ENCODE results near the gene PAOX.

Gene PAOX

GRCh38 chr10:133397938-133398337, 18.9 kb downstream of the PAOX start:
- H3K4me1 ChIP-seq (ENCODE audit: control insufficient read depth, insufficient read depth, low read length): peaks cover 11% of the 10 kb centered on the region
- H3K36me3 ChIP-seq (ENCODE audit: control insufficient read depth in 2 of 2, insufficient read depth in 2 of 2, low read length in 2 of 2): peaks cover 23 to 43% of the 10 kb centered on the region in 2 donors
- no peak overlapping the region for H3K4me3 ChIP-seq (ENCODE audit: low read length in 2 of 2)
- H3K9ac ChIP-seq (ENCODE audit: low read length in 2 of 2): no peak overlapping the region
- H3K27me3 ChIP-seq (ENCODE audit: control insufficient read depth in 1 of 2, insufficient read depth in 2 of 2, low read length in 2 of 2): no peaks in the 10 kb centered on the region
- H3K9me3 ChIP-seq (ENCODE audit: control insufficient read depth in 2 of 2, low read length in 2 of 2): no peaks in the 10 kb centered on the region
- no peak overlapping the region for H3K27ac ChIP-seq (ENCODE audit: low read length)

GRCh38 chr10:133399123-133399601, 20.1 kb downstream of the PAOX start:
- Histone ChIP-seq H3K36me3 (ENCODE audit: control insufficient read depth in 2 of 2, insufficient read depth in 2 of 2, low read length in 2 of 2) (peaks cover 28 to 49% of the 10 kb centered on the region in 2 donors), H3K9ac (ENCODE audit: low read length in 2 of 2) (no peak overlapping the region), H3K27me3 (ENCODE audit: control insufficient read depth in 1 of 2, insufficient read depth in 2 of 2, low read length in 2 of 2) (no peaks in the 10 kb centered on the region), H3K9me3 (ENCODE audit: control insufficient read depth in 2 of 2, low read length in 2 of 2) (no peaks in the 10 kb centered on the region), H3K27ac (ENCODE audit: low read length) (no peak overlapping the region), H3K4me3 (ENCODE audit: low read length in 2 of 2) (no peak overlapping the region), H3K4me1 (ENCODE audit: control insufficient read depth, insufficient read depth, low read length) (peaks cover 11% of the 10 kb centered on the region)

DNA sequence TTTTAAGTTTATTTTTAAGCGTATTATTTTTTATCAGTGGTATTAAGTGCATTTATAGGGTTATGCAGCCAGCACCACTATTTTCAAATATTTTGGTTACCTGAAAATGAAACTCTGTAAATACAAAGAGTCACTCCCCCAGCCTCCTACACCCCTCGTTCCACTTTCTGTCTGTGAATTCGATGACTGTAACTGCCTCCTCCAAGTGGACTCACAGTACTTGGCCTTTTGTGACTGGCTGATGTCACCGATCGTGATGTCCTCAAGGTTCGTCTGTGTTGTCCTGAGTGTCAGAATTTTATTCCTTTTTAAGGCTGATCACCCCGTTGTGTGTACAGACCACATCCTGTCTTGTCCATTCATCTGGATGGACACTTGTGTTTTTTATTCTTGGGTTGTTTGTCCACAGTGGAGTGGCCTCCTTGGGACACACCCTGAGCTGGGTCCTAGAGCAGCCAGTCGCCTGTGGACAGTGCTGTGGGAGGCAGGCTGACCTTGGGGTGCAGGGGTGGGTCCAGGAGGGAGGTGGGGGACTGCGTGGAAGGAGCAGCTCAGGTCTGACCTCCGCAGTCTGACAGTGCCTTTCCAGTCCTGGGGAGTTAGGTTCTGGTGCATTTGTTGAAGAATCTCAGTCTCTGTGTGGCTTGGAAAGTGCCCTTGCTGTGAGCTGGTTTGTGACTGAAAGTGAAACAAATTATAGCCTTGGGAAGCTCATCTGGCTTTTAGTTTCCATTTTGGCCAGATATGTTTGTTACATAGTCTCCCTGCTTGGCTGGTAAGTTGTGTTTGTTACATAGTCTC, 21.8 kb downstream of the PAOX start:
- H3K9ac ChIP-seq (ENCODE audit: low read length in 2 of 2): no peak overlapping the region
- H3K4me3 ChIP-seq (ENCODE audit: low read length in 2 of 2): no peak overlapping the region
- no peaks in the 10 kb centered on the region for H3K27me3 ChIP-seq (ENCODE audit: control insufficient read depth in 1 of 2, insufficient read depth in 2 of 2, low read length in 2 of 2)
- H3K36me3 ChIP-seq (ENCODE audit: control insufficient read depth in 2 of 2, insufficient read depth in 2 of 2, low read length in 2 of 2): peaks cover 29 to 55% of the 10 kb centered on the region in 2 donors
- H3K9me3 ChIP-seq (ENCODE audit: control insufficient read depth in 2 of 2, low read length in 2 of 2): no peaks in the 10 kb centered on the region
- no peak overlapping the region for H3K27ac ChIP-seq (ENCODE audit: low read length)
- no peaks in the 10 kb centered on the region for H3K4me1 ChIP-seq (ENCODE audit: control insufficient read depth, insufficient read depth, low read length)

GRCh38 chr10:133401500-133401899, 22.4 kb downstream of the PAOX start:
- H3K27me3 ChIP-seq (ENCODE audit: control insufficient read depth in 1 of 2, insufficient read depth in 2 of 2, low read length in 2 of 2): no peaks in the 10 kb centered on the region
- H3K9me3 ChIP-seq (ENCODE audit: control insufficient read depth in 2 of 2, low read length in 2 of 2): no peaks in the 10 kb centered on the region
- H3K4me1 ChIP-seq (ENCODE audit: control insufficient read depth, insufficient read depth, low read length): no peaks in the 10 kb centered on the region
- peaks cover 30 to 50% of the 10 kb centered on the region in 2 donors for H3K36me3 ChIP-seq (ENCODE audit: control insufficient read depth in 2 of 2, insufficient read depth in 2 of 2, low read length in 2 of 2)
- H3K27ac ChIP-seq (ENCODE audit: low read length): no peak overlapping the region
- no peak overlapping the region for H3K4me3 ChIP-seq (ENCODE audit: low read length in 2 of 2)
- no peak overlapping the region for H3K9ac ChIP-seq (ENCODE audit: low read length in 2 of 2)

GRCh38 chr10:133401981-133402725, 23.1 kb downstream of the PAOX start:
- Histone ChIP-seq H3K4me3 (ENCODE audit: low read length in 2 of 2) (no peak overlapping the region), H3K9me3 (ENCODE audit: control insufficient read depth in 2 of 2, low read length in 2 of 2) (no peaks in the 10 kb centered on the region), H3K36me3 (ENCODE audit: control insufficient read depth in 2 of 2, insufficient read depth in 2 of 2, low read length in 2 of 2) (peaks cover 30 to 48% of the 10 kb centered on the region in 2 donors), H3K4me1 (ENCODE audit: control insufficient read depth, insufficient read depth, low read length) (no peaks in the 10 kb centered on the region), H3K9ac (ENCODE audit: low read length in 2 of 2) (no peak overlapping the region), H3K27ac (ENCODE audit: low read length) (no peak overlapping the region), H3K27me3 (ENCODE audit: control insufficient read depth in 1 of 2, insufficient read depth in 2 of 2, low read length in 2 of 2) (no peaks in the 10 kb centered on the region)

GRCh38 chr10:133403359-133403758, 24.3 kb downstream of the PAOX start:
- H3K4me3 ChIP-seq (ENCODE audit: low read length in 2 of 2): no peak overlapping the region
- peaks cover 35 to 42% of the 10 kb centered on the region in 2 donors for H3K36me3 ChIP-seq (ENCODE audit: control insufficient read depth in 2 of 2, insufficient read depth in 2 of 2, low read length in 2 of 2)
- no peaks in the 10 kb centered on the region for H3K27me3 ChIP-seq (ENCODE audit: control insufficient read depth in 1 of 2, insufficient read depth in 2 of 2, low read length in 2 of 2)
- H3K9me3 ChIP-seq (ENCODE audit: control insufficient read depth in 2 of 2, low read length in 2 of 2): no peaks in the 10 kb centered on the region
- no peak overlapping the region for H3K27ac ChIP-seq (ENCODE audit: low read length)
- H3K4me1 ChIP-seq (ENCODE audit: control insufficient read depth, insufficient read depth, low read length): no peaks in the 10 kb centered on the region
- H3K9ac ChIP-seq (ENCODE audit: low read length in 2 of 2): no peak overlapping the region

GRCh38 chr10:133403784-133404183, 24.7 kb downstream of the PAOX start:
- H3K9me3 ChIP-seq (ENCODE audit: control insufficient read depth in 2 of 2, low read length in 2 of 2): no peaks in the 10 kb centered on the region
- no peaks in the 10 kb centered on the region for H3K27me3 ChIP-seq (ENCODE audit: control insufficient read depth in 1 of 2, insufficient read depth in 2 of 2, low read length in 2 of 2)
- H3K36me3 ChIP-seq (ENCODE audit: control insufficient read depth in 2 of 2, insufficient read depth in 2 of 2, low read length in 2 of 2): peaks cover 33 to 38% of the 10 kb centered on the region in 2 donors
- no peak overlapping the region for H3K9ac ChIP-seq (ENCODE audit: low read length in 2 of 2)
- no peak overlapping the region for H3K4me3 ChIP-seq (ENCODE audit: low read length in 2 of 2)
- H3K27ac ChIP-seq (ENCODE audit: low read length): no peak overlapping the region
- no peaks in the 10 kb centered on the region for H3K4me1 ChIP-seq (ENCODE audit: control insufficient read depth, insufficient read depth, low read length)

- Histone ChIP-seq H3K4me3 (ENCODE audit: low read length in 2 of 2) (no peak overlapping the region), H3K27ac (ENCODE audit: low read length) (no peak overlapping the region), H3K27me3 (ENCODE audit: control insufficient read depth in 1 of 2, insufficient read depth in 2 of 2, low read length in 2 of 2) (no peaks in the 10 kb centered on the region), H3K36me3 (ENCODE audit: control insufficient read depth in 2 of 2, insufficient read depth in 2 of 2, low read length in 2 of 2) (peaks cover 28 to 35% of the 10 kb centered on the region in 2 donors), H3K9me3 (ENCODE audit: control insufficient read depth in 2 of 2, low read length in 2 of 2) (no peaks in the 10 kb centered on the region), H3K4me1 (ENCODE audit: control insufficient read depth, insufficient read depth, low read length) (no peaks in the 10 kb centered on the region), H3K9ac (ENCODE audit: low read length in 2 of 2) (no peak overlapping the region)
Measured at GRCh38 chr10:133405272-133405671, 26.2 kb downstream of the PAOX start.

DNA sequence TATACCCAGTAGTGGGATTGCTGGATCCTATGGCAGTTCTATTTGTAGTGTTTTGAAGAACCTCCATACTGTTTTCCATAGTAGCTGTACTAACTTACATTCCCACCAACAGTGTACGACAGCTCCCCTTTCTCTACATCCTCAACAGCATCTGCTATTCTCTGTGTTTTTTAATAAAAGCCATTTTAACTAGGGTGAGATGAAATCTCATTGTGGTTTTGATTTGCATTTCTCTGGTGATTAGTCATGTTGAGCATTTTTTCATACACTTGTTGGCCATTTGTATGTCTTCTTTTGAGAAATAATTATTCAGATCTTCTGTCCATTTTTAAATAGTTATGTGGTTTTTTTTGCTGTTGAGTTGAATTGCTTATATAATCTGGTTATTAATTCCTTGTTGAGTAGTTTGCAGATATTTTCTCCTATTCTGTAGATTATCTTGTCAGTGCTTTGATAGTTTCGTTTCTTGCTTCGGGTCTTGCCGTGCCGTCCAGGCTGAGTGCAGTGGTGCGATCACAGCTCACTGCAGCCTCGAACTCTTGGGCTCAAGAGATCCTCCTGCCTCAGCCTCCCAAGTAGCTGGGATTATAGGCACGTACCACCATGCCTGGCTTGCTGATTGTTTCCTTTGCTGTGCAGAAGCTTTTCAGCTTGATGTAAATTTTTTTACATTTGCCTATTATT, 26.9 kb downstream of the PAOX start:
- H3K27me3 ChIP-seq (ENCODE audit: control insufficient read depth in 1 of 2, insufficient read depth in 2 of 2, low read length in 2 of 2): no peaks in the 10 kb centered on the region
- H3K4me3 ChIP-seq (ENCODE audit: low read length in 2 of 2): no peak overlapping the region
- H3K9ac ChIP-seq (ENCODE audit: low read length in 2 of 2): no peak overlapping the region
- peaks cover 29 to 35% of the 10 kb centered on the region in 2 donors for H3K36me3 ChIP-seq (ENCODE audit: control insufficient read depth in 2 of 2, insufficient read depth in 2 of 2, low read length in 2 of 2)
- no peak overlapping the region for H3K27ac ChIP-seq (ENCODE audit: low read length)
- no peaks in the 10 kb centered on the region for H3K4me1 ChIP-seq (ENCODE audit: control insufficient read depth, insufficient read depth, low read length)
- H3K9me3 ChIP-seq (ENCODE audit: control insufficient read depth in 2 of 2, low read length in 2 of 2): no peaks in the 10 kb centered on the region

- H3K4me3 ChIP-seq (ENCODE audit: low read length in 2 of 2): no peak overlapping the region
- peaks cover 4 to 6% of the 10 kb centered on the region in 2 donors for H3K9me3 ChIP-seq (ENCODE audit: control insufficient read depth in 2 of 2, low read length in 2 of 2)
- peaks cover 13 to 16% of the 10 kb centered on the region in 2 donors for H3K36me3 ChIP-seq (ENCODE audit: control insufficient read depth in 2 of 2, insufficient read depth in 2 of 2, low read length in 2 of 2)
- H3K27ac ChIP-seq (ENCODE audit: low read length): no peak overlapping the region
- H3K27me3 ChIP-seq (ENCODE audit: control insufficient read depth in 1 of 2, insufficient read depth in 2 of 2, low read length in 2 of 2): no peaks in the 10 kb centered on the region
- H3K4me1 ChIP-seq (ENCODE audit: control insufficient read depth, insufficient read depth, low read length): no peaks in the 10 kb centered on the region
- H3K9ac ChIP-seq (ENCODE audit: low read length in 2 of 2): no peak overlapping the region
Measured at GRCh38 chr10:133411523-133412380, 32.7 kb downstream of the PAOX start.
